Body of pancreas (tissue), 4 donors: Measurements from ENCODE around the gene CARD11. TPM values are rescaled to one million over a fixed set of nuclear protein-coding genes. Genes with fewer than 3 reads are reported as not detected.

ENCODE experiments used
- ATAC-seq: fragments of 150-250 bp; one replicate; pipeline ENCODE4 v1.9.1; 2016
- DNase-seq, 4 donors: peaks; one replicate each; pipeline ENCODE4 v3.0.0-alpha.2; 2019
- H3K27ac ChIP-seq, 4 donors: fragments of 200-600 bp; sonication (generic); 1 replicate in 3 of 4; 2 replicates in 1 of 4; pipeline versions ENCODE4 v1.5.1 to v1.6.1; 2016 to 2019; ENCODE audit warnings: mild to moderate bottlenecking in 1 of 4, mixed read lengths in 1 of 4, moderate library complexity in 1 of 4
- H3K27me3 ChIP-seq, 2 donors: fragments of 200-600 bp; sonication (generic); one replicate each; pipeline ENCODE4 v1.6.0; 2016; ENCODE audit warnings: mild to moderate bottlenecking in 1 of 2
- H3K36me3 ChIP-seq, 2 donors: fragments of 200-600 bp; sonication (generic); replicated peaks in 1 of 2; 2 replicates each; pipeline ENCODE4 v1.5.1; 2016; ENCODE audit warnings: low read depth in 2 of 2; ENCODE audit not compliant: insufficient read depth in 1 of 2
- H3K4me1 ChIP-seq: fragments of 200-600 bp; sonication (generic); one replicate; pipeline ENCODE4 v1.6.0; 2016
- H3K4me3 ChIP-seq, 2 donors: fragments of 200-600 bp; sonication (generic); 1 replicate in 1 of 2; 2 replicates in 1 of 2; pipeline ENCODE4 v1.5.1; 2016 to 2019
- H3K9me3 ChIP-seq, 3 donors: fragments of 200-600 bp; sonication (generic); 1 replicate in 2 of 3; 2 replicates in 1 of 3; pipeline ENCODE4 v1.5.1; 2016
- POLR2A ChIP-seq, 3 donors: fragments of 450-650 bp; IDR thresholded peaks; one replicate each; pipeline ENCODE4 v1.6.1; 2016; ENCODE audit warnings: antibody characterized with exemption in 3 of 3, mild to moderate bottlenecking in 2 of 3
- WGBS, 2 donors: methylation state at CpG; one replicate each; pipeline ENCODE4 v1.1.5; 2017; 5-methylcytosine and 5-hydroxymethylcytosine counted together
- intact Hi-C: fragments of 100-400 bp; cut with DNase I; formaldehyde crosslinking; loops from one replicate; pipeline ENCODE4 v1.15.1; 2023
- total RNA-seq, 2 donors: library from RNA; depleted of rRNA; stranded (reverse); fragments of >200 nt; gene quantifications; one replicate each; pipeline ENCODE4 v1.1.0, GENCODE V29; 2016
- TF ChIP-seq, protein P1 (sequence below), 7 experiments: fragments of 450-650 bp in 4 of 7; fragments of 200-600 bp in 3 of 7; sonication (generic) in 3 of 7; IDR thresholded peaks; one replicate each; pipeline ENCODE4 v1.5.1; 2016 to 2019; ENCODE audit warnings: antibody characterized with exemption in 7 of 7

The CARD11 gene
- total RNA-seq, 2 donors from 2014 or later, result 2.0 to 3.4 TPM

DNA sequence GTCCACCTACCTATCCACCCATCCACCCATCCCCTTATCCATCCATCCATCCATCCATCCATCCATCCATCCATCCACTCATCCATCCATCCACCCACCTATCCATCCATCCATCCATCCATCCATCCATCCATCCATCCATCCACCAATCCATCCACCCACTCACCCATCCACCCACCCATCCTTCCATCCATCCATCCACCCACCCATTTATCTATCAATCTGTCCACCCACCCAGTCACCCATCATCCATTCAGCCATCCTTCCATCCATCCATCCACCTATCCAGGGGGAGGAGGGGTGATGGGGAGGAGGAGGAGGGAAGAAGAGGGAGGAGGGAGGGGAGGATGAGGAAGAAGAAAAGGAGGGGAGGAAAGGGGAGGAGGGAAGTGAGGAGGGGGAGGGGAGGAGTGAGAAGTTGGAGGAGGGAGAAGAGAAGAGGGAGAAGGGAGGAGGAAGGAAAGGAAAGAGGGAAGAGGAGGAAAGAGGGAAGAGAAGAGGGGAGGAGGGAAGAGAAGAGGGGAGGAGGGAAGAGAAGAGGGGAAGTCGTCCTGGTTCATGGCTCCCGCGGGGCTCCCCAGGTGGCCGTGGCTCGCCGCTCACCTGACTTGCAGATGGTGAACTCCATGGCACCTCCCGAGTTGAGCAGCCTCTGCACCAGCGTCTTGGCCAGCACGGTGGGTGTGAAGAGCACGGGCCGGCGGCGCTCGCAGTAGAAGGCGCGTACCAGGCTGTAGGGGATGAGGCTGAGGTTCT is 130.8 kb downstream of the CARD11 start:
- H3K9me3 ChIP-seq, result no peaks in the 10 kb centered on the region
- no peaks in the 10 kb centered on the region for H3K36me3 ChIP-seq
- ATAC-seq (no peak), DNase-seq (no peak)
- H3K27ac ChIP-seq, result no peak overlapping the region
- WGBS, 2 donors, result 82 to 88% methylated on average over 15 to 16 of the region's 16 CpGs
- intact Hi-C loops, result no loop called here
- H3K4me1 ChIP-seq, result no peaks in the 10 kb centered on the region
- no peak for TF ChIP-seq POLR2A (IDR thresholded peaks at IDR 0.05)
- TF ChIP-seq, protein P1, sequence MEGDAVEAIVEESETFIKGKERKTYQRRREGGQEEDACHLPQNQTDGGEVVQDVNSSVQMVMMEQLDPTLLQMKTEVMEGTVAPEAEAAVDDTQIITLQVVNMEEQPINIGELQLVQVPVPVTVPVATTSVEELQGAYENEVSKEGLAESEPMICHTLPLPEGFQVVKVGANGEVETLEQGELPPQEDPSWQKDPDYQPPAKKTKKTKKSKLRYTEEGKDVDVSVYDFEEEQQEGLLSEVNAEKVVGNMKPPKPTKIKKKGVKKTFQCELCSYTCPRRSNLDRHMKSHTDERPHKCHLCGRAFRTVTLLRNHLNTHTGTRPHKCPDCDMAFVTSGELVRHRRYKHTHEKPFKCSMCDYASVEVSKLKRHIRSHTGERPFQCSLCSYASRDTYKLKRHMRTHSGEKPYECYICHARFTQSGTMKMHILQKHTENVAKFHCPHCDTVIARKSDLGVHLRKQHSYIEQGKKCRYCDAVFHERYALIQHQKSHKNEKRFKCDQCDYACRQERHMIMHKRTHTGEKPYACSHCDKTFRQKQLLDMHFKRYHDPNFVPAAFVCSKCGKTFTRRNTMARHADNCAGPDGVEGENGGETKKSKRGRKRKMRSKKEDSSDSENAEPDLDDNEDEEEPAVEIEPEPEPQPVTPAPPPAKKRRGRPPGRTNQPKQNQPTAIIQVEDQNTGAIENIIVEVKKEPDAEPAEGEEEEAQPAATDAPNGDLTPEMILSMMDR (IDR thresholded peaks at IDR 0.05), result no peak
- H3K4me3 ChIP-seq, result no peak overlapping the region
- peaks cover 0 to 7% of the 10 kb centered on the region in 2 donors for H3K27me3 ChIP-seq

DNA sequence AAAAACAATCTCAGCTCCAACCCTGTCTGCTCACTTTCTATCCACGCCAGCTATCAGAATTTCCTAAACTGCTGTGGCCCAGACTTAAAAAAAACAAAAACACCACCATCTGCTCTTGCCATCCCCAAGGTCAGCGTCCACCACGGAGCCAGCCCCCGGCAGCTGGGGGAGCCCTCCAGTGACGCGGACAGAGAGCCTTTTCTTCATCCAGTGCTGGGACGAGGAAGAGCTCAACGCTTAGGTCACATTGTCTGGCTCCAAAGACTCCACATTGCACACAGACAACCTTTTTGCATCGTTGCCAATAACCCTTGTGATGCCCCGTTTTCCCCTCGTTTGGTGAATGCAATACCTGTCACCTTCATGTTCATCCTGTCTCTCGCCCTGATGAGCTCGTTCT is 132.2 kb downstream of the CARD11 start:
- Histone ChIP-seq H3K4me1 (no peaks in the 10 kb centered on the region), H3K27ac (no peak overlapping the region), H3K36me3 (no peaks in the 10 kb centered on the region), H3K4me3 (no peak overlapping the region), H3K9me3 (no peaks in the 10 kb centered on the region), H3K27me3 (peaks cover 0 to 7% of the 10 kb centered on the region in 2 donors)
- WGBS, 2 donors, result 47 to 55% methylated on average over 13 of the region's 13 CpGs
- TF ChIP-seq, protein P1 (IDR thresholded peaks at IDR 0.05), result no peak
- TF ChIP-seq POLR2A (IDR thresholded peaks at IDR 0.05), result no peak
- DNase-seq (no peak), ATAC-seq (no peak)
- intact Hi-C loops, result no loop called here

DNA sequence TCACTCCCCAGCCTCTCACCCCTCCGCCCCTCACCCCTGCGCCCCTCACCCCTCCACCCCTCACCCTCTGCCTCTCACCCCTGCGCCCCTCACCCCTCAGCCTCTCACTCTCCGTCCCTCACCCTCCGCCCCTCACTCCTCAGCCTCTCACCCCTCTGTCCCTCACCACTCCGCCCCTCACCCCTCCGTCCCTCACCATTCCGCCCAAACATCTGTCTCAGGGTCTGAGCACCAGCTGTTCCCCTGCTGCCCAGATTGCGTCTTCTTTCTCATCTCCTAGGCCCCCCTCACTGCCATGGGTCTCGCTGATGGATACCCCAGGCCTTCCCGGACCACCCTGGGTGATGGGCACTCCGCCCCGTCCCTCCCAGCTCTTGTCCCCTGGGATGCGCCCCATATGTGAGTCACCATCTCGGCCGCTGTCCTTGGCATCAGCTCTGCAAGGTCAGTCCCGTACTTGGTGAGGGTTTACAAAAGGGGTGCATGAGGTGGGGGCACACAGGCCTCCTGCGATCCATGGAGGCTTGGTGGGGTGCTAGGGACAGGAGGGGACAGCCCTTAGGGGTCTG is 134.1 kb downstream of the CARD11 start:
- Histone ChIP-seq H3K9me3 (no peaks in the 10 kb centered on the region), H3K27me3 (peaks cover 0 to 4% of the 10 kb centered on the region in 2 donors), H3K4me3 (no peak overlapping the region), H3K4me1 (no peaks in the 10 kb centered on the region), H3K36me3 (no peaks in the 10 kb centered on the region), H3K27ac (no peak overlapping the region)
- TF ChIP-seq POLR2A (IDR thresholded peaks at IDR 0.05), result no peak
- TF ChIP-seq, protein P1 (IDR thresholded peaks at IDR 0.05), result no peak
- 82 to 85% methylated on average over 15 of the region's 18 CpGs for WGBS, 2 donors
- intact Hi-C loops, result no loop called here
- ATAC-seq (no peak), DNase-seq (no peak)

DNA sequence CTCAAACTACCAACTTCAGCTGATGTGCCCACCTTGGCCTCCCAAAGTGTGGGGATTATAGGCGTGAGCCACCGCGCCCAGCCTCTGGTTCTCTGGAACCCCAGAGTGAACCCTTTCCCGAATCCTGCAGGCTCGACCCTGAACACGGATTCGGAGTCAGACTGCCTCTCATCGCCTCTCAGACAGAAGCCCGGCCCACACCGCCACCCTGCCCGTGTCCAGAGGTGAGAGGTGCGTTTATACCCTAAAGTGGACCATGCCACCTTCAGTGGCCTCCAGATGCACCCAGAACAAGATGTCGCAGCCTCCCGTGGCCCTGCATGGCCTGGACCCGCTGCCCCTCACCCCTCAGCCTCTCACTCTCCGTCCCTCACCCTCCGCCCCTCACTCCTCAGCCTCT is 134.6 kb downstream of the CARD11 start:
- 87 to 98% methylated on average over 5 to 13 of the region's 17 CpGs for WGBS, 2 donors
- Histone ChIP-seq H3K27ac (no peak overlapping the region), H3K4me3 (no peak overlapping the region), H3K9me3 (no peaks in the 10 kb centered on the region), H3K36me3 (no peaks in the 10 kb centered on the region), H3K4me1 (no peaks in the 10 kb centered on the region), H3K27me3 (peaks cover 0 to 2% of the 10 kb centered on the region in 2 donors)
- DNase-seq (no peak), ATAC-seq (no peak)
- no peak for TF ChIP-seq POLR2A (IDR thresholded peaks at IDR 0.05)
- TF ChIP-seq, protein P1 (IDR thresholded peaks at IDR 0.05), result no peak
- intact Hi-C loops, result no loop called here
